Lung microvascular endothelial cell (primary cell): ENCODE data around the gene LGALS8. TPM values are rescaled to one million over a fixed set of nuclear protein-coding genes. Genes with fewer than 3 reads are reported as not detected.

Source experiments
- DNase-seq, 2 donors: peaks; one replicate each; pipeline versions ENCODE4 v3.0.0 to v3.0.0-alpha.2; 2010; ENCODE audit warnings: low read depth in 2 of 2
- total RNA-seq: library from RNA; depleted of rRNA; stranded (reverse); fragments of >200 nt; gene quantifications from 2 replicates; pipeline ENCODE4 v1.2.1, GENCODE V29; 2014

Gene LGALS8
- total RNA-seq, 1 donor from 2014 or later, result 124 TPM

DNA sequence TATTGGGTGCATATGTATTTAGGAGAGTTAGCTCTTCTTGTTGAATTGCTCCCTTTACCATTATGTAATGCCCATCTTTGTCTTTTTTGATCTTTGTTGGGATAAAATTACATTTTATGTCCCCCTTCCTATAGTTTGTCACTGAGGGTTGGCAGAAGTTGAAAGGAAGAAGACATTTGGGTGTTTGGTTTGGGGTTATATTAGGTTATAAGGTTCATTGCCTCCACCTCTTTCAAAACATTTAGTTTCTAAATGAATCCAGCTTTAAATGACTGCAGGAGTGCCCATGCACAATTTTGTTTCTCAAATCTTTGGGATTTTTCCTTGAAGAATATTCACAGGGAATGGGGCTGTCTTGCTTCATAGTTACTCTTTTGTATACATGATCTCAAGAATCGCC is 14.6 kb upstream of the LGALS8 start:
- DNase-seq, result no peak

- DNase-seq, result no peak
These were observed 14.0 kb upstream of the LGALS8 start for GRCh38 chr1:236509647-236510401.

DNA sequence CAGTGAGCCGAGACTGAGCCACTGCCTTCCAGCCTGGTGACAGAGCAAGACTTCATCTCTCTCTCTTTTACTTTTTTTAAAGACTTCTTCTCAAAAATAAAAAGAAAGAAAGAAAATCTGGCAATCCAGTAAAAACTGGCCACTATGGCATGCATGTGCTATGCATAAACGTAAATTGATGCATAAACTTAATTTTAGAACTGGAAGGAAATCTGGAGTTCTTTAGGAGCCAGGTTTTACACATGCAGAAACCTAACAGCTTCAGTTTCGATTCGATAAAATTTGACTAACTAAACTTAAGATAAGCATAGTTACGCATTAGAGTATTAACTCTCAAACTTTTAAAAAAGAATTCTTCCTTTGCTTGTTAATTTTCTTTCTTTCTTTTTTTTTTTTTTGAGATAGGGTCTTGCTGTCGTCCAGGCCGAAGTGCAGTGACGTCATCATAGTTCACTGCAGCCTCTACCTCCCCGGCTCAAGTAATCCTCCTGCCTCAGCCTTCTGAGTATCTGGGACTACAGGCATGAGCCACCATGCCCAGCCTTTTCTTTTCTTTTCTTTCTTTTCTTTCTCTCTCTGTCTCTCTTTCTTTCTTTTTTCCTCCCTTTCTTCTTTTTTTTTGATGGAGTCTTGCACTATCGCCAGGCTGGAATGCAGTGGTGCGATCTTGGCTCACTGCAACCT is 11.9 kb upstream of the LGALS8 start:
- DNase-seq, result no peak

DNA sequence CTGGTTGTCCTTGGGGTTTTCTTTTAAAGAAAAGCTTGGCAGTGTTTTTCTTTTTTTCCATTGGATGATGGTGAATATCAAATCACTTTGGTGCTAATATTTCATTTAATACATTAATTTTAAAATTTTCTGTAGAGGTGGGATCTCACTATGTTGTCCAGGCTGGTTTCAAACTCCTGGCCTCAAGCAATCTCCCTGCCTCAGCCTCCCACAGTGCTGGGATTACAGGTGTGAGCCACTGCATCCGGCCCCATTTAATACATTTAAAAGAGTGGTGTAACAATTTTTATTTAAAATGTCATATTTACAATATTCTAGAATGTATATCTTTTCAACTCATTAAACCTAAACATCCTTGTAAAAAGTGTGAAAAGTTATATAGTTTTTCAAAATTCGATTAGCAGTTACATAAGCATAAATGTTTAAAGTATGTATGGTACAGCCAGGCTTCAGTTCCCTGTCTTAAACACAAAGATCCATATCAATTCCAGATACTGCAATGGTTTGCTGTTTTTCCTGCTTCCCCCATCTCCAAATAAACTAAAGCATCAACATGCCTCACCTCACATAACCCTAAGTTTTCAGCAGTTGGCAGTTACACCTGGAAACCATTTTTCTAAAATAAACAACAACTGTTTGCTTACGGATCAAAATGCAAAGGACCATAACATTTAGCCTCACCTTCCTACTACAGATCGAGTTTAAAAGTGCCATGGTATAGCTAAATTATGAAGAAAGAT is 8.9 kb upstream of the LGALS8 start:
- peak in 1 of 2 donors; percentile 15 for DNase-seq

GRCh38 chr1:236515443-236515958 is 8.3 kb upstream of the LGALS8 start:
- peak in 1 of 2 donors; percentile 71 for DNase-seq

DNA sequence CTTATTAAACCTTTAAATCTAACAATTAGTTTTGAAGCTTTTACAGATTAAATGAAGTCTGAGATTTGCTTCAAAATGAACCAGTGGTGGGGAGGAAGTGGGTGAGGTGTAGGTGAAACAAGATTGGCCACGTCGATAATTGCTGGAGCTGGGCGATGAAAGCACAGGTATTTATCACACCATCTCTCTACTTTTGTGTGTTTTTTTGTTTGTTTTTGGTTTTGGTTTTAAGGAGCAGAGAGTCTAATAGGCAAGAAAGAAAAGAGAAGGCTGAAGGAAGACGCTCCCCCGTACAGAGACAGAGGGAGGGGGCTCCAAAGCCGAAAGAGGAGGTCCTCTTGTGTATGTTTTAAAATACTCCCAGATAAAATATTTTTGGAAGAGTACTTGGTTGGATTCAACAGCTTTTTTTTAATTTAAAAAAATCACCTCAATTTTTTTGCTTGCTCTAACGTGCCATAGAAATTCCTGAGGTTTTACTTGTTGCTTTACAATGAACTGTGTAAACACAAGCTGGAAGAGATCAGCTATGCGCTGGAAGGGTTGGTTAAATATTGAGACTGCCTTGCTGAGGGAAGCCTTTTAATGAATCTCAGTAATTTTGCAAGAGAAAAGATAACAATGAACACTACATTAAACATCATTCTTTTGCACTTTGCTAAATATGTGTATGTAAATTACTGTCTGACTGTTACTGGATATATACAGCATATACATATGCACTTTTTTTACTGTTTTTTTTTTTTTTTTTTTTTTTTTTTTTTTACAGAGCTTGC is 6.7 kb upstream of the LGALS8 start:
- DNase-seq, result no peak

DNA sequence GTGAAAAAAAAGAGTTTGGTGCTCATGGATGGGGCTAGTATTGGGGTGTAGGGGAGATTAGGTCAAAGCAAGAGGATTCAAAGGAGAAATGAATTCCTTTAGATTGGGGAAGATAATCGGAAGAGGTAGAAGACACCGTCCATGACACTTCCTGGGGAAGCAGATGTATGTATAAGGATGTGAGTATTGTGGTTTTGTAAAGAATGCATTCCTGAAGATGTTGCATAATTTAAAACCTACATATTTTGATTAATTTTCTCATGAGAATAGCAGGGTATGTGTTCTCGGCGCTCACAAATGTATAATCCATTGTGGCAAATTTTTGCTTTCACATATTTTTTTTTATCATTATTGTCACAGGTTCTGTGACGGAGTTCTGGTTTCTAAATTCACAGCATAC is 5.5 kb upstream of the LGALS8 start:
- DNase-seq, result no peak

- DNase-seq, result no peak
These were observed 3.3 kb upstream of the LGALS8 start for GRCh38 chr1:236520445-236521005.

DNA sequence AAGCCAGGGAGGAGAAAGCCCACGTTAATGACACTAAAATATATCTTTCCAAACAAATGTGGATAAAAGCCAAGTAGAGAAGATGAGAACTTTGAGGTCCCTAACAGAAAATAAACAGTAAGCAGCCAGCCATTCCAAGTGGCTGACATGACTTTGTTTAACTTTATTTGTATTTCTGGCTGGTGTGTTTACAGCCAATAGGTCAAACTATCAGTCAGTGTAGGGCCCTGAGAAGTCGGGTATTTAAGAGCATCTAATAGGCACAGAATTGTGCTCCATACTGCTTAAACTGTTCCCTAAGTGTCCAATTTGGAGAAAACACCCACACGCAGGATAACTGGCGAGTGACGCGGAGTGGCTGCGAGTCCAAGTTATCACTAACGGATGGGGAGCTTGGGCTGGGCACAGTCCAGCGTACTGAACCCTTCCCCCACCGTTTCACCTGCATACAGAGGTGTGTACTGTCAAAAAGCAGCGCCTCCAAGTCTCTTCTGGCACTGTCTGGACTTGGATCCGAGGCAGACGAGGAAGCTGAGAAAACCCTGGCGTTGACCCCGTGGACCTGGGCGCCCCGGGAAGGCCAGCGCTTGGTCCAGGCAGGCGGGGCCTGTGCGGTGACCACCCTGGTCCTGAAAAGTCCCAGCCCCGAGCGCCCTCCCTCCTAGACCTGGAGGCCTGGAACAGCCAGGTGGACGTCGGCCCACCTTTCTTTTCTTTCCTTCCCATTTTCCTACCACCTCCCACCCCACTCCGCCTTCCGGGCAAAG is 662 bp upstream of the LGALS8 start:
- DNase-seq, result peak in 1 of 2 donors; percentile 24

GRCh38 chr1:236524142-236524894 is 536 bp downstream of the LGALS8 start:
- DNase-seq, result peak; percentile 79 to 86

DNA sequence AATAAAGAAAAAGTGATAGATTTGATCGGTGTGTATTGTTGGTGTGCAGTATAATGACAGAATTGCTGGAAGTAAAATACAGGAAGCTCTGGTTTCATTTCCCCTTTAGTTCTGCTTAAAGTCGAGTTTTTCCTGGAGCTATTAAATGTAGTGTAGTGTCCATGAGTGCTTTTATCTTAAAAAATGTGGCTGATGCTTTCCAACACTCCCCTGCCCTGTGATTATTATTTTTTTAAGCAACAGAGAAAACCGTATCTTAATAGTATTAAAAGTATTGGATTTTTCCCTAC is 1.1 kb downstream of the LGALS8 start:
- no peak for DNase-seq

DNA sequence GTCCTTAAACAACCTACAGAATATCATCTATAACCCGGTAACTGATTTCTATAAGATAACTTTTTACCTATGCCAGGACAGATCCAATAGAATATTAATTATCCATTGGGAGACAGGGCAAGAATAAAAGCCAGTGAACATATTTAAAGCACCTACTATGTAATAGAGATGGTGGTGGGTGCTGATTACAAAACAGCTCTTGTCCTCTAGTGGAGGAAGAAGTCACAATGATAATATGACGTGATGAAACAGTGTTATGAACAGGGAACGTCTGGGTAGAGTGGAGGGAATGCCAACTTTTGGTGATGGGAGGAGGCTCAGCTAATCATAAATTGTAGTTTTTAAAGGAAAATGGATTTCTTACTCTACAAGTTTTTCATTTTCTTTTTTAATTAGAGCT is 2.3 kb downstream of the LGALS8 start:
- no peak for DNase-seq

- no peak for DNase-seq
These were observed 6.5 kb downstream of the LGALS8 start for GRCh38 chr1:236530286-236530685.

DNA sequence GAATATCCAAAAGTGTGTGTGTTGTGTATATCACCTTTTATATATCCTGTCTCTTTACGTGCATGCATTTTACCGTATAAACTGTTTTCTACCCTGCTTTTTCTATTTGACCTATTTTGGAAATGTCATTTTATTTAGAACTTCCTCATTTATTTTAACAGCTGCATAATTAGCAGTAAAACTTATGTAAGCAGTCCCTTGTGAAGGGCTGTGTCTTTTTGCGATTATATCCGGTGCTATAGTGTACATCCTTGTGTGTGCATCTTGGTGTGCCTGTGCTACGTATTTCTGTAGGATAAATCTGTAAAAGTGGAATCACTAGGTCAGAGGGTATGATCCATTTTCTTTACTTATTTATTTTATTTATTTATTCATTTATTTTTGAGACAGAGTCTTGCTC is 7.2 kb downstream of the LGALS8 start:
- DNase-seq, result no peak

DNA sequence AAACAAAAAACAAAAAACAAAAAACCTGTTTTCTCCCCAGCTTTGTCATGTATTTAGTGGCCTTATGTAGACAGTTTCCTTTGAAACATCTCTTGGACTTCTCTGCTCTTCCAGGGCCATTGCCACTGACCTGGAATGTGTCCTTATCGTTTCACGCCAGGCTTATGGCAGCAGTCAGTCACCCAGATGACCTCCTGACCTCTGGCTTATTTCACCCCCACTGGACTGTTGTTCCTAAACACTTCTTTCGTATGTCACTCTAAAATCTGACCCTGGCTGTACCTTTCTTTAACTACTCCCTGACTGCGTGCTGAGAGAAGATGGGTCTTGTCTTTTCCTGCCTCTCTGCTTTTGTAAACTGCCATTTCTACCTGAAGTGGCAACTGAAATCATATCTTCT is 9.1 kb downstream of the LGALS8 start:
- no peak for DNase-seq

GRCh38 chr1:236534151-236534651 is 10.4 kb downstream of the LGALS8 start:
- peak; percentile 18 to 81 for DNase-seq

GRCh38 chr1:236535190-236535589 is 11.4 kb downstream of the LGALS8 start:
- DNase-seq, result no peak

GRCh38 chr1:236535662-236536161 is 11.9 kb downstream of the LGALS8 start:
- no peak for DNase-seq

DNA sequence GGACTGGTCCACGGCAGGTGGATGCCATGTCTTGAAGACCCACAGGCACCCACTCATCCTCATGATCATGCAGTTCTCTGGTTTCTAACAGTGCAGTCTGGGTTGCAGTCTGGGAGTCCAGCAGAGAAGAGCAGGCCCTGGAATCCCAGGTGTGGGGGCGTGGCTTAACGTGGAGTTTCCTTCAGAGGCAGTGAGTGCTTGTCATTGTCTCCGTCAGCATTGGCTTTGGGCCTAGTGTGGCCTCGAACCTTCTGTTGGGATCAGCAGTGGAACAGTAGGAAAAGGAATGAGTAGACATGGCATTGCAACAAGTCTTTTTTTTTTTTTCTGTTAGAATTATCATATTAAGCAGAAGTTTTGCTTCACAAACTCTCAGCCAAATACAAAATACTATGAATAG is 12.8 kb downstream of the LGALS8 start:
- no peak for DNase-seq
